NOMO-1 treated with DMSO at 0.1 percent for 48 hours (cell line): ENCODE data around the gene ZSWIM7.
A peak's percentile ranks its signal among the peaks of the same experiment; 100 is the strongest.
"Not testable (repeated sequence)": the region's sequence is repeated elsewhere in the genome, so short reads cannot be mapped to it uniquely, and the experiment has no call there.

ENCODE experiments used
- DNase-seq: peaks from one replicate; lab custom pipeline; 2025; ENCODE audit not compliant: unreplicated experiment; lab: John Stamatoyannopoulos, UW

ZSWIM7 gene

DNA sequence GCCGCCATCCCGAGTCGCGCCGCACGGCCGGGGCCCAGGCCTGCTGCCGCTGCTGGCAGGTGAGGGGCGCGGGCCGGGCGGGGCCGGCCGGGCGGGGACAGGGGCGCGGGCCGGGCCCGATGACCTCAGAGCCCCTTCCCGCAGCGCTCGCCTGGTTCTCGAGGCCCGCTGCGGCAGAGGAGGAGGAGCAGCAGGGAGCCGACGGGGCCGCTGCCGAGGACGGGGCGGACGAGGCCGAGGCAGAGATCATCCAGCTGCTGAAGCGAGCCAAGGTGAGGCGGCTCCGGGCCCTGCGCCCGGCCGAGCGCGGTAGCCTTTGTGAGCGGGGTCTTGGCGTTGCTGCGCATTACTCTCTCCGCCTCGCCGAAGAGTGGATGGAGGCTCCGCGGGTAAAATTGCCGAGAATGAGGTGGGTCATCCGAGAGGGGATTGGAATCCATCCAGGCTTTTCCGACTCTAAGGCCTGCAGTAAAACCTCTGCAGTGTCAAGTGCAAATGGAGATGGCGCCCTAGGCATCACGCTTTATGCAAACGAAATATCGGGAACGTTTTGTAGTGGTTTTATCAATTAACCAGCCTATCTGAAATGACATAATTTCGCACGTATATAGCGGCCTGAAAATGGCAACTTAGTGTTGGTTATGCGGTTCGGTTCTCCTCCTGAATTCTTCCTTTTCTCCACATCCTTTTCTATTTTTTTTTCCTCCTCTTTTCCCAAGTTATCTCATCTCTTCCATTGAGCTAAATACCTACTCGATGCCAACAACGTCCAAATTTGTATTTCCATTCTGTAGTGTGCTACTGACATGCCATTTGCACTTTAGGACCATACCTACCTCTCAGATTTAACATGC, 697 bp upstream of the ZSWIM7 start:
- no peak for DNase-seq

DNA sequence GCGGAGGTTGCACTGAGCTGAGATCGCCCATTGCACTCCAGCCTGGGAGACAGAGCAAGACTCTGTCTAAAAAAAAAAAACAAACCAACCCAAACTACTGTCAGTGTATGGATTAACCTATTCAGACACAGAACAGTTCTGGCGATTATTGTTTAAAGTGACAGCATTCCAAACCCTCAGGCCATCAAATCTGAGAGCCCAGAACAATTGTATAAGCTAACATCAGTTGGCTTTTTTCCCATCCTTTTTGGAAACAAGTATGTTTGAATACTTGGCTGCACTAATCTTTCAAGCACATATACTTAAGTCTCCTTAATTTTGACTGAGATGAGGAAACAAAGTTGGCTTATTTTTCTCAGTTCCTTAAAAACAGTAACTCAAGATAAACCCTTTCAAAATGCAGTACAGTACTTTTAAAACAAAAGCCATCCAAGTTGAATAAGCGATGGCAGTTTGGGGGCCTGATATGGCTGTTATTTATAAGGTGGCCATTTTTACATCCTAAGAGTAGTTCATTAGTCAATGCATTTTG, 1.4 kb downstream of the ZSWIM7 start:
- peak; percentile 79 for DNase-seq

DNA sequence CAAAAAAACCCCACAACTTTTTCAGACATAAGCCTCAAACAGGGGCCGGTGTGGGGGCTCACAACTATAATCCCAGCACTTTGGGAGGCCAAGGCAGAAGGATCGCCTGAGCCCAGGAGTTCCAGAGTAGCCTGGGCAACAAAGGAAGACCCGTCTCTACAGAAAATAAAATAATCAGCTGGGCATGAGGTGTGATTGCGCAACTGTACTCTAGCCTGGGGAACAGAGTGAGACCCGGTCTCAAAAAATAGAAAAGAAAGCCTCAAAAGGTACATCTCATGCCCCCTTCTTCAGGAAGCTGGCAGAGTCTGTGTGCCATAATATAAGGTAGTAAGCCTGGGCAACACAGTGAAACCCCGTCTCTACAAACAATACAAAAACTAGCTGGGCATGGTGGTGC, 3.2 kb downstream of the ZSWIM7 start:
- no peak for DNase-seq

DNA sequence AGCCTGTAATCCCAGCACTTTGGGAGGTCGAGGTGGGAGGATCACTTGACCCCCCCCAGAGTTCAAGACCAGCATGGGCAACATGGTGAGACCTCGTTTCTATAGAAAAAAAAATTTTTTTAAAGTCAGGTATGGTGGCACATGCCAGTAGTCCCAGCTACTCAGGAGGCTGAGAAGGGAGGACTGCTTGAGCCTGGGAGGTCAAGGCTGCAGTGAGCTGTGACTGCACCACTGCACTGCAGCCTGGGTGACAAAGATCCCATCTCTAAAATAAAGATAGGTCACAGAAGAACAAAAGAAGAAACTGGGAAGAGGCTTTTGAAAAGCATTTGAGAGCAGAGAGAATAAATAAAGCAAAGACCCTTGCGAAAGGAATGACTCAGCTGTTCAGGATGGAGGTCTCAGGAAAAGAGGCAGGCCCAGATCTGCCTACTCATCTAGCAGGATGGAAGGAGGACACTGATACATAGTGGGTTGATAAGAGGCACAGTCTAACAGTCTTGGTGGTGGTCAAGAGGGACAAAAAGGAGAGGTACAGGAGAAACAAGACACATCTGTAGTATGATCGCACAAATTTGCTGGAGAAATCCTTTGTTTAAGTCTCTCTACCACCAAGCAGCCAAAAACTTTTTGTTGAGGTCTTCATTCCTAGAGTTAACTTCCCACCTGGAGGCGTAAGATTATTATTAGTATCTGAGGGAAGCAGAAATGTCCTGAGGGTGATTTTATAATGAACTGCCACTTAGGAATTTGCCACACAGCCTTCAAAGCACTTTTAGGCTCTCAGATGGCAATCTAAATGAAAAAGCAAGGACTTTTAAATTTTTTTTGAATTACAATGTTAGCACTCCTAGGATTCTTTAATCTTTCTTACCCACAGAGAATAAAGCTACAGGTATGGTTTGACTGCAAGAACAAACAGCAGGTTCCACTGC, 17.6 kb downstream of the ZSWIM7 start:
- DNase-seq: peak; percentile 29

DNA sequence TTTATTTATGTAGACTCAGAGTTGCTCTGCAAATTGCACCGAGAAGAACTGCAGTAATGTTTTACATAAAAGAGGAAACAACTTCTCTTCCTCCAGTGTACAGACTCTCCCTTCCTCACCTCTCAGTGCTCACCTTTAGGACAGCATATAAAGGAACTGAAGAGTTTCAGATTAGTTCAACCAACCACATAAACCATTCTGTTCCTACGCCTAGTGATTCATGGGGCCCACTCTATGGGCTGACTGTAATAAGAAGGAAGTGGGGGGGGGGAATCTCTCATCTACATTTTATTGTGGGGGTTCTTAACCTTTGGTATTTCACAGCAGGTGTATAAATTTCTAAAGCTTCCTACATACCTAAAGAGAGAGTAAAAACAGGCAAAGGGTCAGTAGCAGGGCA, 18.3 kb downstream of the ZSWIM7 start:
- DNase-seq: peak; percentile 75

DNA sequence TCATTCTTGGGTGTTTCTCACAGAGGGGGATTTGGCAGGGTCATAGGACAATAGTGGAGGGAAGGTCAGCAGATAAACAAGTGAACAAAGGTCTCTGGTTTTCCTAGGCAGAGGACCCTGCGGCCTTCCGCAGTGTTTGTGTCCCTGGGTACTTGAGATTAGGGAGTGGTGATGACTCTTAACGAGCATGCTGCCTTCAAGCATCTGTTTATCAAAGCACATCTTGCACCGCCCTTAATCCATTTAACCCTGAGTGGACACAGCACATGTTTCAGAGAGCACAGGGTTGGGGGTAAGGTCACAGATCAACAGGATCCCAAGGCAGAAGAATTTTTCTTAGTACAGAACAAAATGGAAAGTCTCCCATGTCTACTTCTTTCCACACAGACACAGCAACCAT, 20.5 kb downstream of the ZSWIM7 start:
- DNase-seq: not testable (repeated sequence)

DNA sequence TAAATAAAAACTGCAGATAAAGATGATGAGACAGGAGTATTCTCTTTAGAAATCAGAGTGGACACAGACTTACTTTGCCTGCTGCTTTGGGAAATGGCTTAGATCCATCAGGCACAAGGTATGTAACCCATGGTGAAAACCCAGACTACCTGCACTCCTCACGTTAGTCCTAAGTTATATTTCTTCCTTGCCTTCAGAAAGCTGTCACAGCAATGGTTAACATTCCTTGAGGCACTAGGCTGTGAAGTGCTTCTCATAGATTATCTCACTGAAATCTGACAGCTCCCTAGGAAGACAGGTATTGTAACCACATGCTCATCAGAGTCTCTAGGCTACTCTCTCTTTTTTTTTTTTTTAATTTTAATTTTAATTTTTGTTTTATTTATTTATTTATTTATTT, 20.9 kb downstream of the ZSWIM7 start:
- no peak for DNase-seq

DNA sequence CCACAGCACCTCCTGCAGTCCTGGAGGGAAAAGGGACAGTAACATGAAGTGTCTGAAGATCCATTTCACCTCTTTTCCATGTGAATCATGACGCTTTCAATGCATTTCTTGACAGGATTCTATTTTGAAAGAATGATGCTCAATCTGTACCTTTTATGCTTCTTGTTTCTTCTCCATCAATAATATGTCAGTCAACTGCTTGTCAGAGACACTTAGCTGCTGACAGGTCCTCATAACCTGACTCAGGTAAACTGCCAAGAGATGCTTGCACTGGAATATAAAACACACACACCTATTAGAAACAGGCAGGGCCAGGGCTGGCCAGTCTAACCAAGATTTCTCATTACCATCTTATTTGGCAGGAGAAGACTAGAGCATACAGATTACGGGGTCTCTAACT, 21.6 kb downstream of the ZSWIM7 start:
- no peak for DNase-seq

DNA sequence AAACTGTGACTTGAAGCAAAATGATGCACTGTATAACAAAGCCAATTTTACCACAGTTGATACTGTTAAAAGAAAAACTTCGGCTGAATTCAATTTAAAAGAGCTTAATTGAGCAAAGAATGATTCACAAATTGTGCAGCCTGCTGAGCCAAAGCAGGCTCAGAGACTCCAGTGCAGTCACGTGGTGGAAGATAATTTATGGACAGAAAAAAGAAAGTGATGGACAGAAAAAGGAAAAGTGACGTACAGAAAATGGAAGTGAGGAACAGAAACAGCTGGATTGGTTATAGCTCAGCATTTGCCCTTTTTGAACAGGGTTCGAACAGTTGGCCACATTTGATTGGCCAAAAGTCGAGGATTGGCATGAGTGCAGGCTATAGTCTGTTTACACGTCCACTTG, 25.7 kb downstream of the ZSWIM7 start:
- DNase-seq: no peak

DNA sequence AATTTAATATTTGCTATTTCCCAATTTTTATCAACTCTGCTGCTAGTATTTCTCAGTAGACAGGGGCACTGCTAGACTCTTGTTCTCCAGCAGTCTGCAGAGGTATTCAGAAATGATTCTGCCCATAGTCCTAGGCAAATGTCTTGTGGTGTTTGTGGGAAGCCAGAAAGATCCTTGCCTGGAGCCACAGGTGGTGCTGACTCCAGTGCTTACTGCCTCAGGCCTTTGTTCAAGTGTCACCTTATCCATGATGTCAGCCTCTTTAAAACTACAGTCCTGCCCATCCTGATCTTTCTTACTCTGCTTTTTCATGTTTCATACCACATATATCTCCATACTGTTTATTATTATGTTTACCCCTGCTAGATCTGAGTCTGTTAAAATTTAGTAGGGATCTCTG, 26.5 kb downstream of the ZSWIM7 start:
- no peak for DNase-seq

DNA sequence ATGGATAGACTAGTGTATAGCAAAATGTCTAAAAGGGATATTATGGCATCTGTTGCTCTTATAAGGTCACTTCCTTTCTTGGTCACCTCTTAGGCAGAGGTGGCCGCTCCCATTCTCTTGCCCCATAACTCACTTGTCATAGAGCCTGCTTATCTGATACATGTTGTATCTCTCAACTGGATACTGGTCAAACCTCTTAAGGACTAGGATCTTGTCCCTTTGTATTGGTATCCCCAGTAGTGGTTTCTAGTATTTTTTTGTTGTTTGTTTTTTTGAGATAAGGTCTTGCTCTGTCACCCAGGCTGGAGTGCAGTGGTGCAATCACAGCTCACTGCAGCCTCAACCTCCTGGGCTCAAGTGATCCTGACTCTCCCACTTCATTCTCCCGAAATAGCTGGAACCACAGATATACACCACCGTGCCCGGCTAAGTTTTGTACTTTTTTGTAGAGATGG, 27.0 kb downstream of the ZSWIM7 start:
- peak; percentile 15 for DNase-seq

DNA sequence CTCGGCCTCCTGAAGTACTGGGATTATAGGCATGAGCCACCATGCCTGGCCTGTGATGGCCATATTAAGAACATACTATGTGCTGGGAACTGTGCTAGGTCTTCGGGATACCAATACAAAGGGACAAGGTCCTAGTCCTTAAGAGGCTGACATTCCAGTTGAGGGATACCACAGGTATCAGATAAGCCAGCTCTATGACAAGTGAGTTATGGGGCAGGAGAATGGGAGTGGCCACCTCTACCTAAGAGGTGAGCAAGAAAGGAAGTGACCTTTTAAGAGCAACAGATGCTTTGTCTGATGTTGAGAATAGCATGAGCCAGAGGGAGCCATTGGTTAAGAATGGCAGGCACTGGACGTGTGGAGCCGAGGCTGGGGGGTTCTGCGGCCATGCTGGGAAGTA, 27.6 kb downstream of the ZSWIM7 start:
- no peak for DNase-seq

DNA sequence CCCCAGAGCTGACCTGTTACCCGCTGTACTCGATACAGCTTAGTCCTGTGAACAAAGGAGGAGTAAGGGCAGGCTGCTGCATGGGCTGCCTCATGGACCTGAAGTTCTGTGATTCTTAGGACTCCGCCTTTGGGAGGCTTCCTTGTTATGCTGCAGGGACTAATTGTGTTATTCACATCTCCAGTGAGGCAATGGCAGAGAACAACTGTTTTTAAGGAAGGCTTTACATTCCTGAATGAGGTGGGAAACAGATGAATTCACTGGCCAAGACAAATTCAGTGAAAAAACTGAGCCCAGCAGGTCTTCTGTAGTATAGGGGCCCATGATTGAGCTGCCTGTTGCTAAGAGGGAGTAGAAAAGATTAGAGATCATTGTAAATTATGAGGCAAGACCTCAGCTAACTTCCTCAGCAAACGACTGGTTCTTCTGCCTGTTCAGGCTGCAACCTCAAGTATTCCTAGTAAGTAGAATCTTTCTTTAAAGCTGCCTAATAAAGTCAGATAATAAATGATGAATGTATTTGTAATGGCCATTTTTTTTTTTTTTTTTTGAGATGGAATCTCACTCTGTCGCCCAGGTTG, 28.3 kb downstream of the ZSWIM7 start:
- DNase-seq: peak; percentile 69

DNA sequence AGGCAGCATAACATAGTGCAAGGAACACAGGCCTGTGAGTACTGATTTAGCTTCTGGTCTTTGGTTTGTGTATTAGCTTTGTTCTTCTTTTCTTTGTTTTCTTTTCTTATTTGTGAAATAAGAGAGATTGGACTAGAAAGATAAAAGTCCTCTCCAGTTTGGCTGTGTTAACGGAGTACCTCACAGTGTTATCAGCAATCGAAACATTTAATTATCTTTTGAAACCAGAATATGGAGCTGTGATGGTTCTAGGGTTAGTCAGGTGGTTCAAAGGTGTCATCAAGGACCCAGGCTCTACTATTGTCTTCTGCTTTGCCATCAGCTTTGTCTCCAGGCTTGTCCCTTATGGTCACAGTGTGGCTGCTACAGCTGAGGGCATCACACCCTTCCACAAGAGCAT, 29.0 kb downstream of the ZSWIM7 start:
- DNase-seq: no peak

DNA sequence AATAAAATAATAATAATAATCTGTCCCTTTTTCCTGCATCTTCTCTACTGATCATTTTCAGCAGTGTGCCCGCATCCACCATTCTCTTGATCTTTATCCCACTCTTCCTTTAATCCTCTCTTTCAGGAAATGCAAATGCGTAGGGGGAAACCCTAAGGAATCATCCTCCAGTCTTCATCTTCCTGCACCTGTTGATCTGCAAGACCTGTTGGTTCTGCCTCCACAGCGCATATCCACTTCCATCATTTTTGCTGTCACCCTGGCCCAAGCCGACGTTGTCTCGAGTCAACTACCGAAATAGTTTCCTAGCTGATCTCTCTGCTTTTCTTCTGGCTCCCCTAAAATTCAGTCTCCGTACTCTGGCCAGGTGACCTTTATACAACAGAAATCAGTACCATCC, 30.0 kb downstream of the ZSWIM7 start:
- DNase-seq: no peak

DNA sequence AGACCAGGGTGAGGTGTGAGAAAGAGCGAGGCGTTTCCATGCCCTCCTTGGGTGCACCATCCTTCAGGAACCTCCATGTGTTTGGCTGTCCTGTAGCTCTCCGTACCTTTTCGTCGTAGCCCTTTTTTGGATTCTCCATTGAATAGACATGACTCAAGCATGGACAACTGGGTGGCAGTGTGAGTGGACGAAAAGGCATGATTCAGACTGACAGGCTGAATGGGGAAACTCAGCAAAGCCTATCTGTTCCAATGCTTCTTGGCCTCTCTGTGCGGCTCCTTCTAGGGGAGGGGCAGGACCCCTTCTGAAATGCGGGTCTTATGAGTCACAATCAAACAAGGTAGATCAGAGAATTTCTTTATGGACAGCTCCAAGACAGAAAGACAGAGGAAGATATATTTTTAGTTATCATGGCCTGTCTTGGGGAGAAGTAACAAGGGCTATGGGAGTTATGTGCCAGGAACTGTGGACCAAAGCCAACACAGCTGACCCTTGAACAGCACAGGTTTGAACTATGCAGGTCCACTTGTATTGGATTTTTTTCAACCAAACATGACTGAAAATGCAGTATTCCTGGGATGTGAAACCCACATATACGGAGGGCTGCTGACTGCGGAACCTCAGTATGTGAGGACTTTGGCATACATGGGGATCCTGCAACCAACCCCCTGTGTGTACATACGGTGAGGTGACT, 31.7 kb downstream of the ZSWIM7 start:
- DNase-seq: no peak

DNA sequence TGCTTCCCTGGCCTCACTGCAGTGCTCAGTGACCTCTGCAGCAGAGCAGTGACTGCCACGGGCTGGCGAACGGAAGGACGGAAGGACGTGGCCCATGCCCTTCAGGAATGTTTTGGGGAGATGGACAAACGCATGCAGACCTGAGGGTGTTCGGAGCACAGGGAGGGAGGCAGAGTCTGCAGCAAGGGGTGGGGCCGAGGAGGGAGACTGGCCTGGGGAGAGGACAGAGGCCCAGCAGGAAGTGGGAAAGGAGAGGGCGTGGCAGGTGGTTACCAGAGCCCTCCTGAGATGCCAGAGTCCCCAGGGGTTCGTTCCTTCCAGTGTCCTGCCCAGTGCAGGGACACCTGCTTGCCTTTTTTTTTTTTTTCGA, 32.6 kb downstream of the ZSWIM7 start:
- peak; percentile 6 for DNase-seq

DNA sequence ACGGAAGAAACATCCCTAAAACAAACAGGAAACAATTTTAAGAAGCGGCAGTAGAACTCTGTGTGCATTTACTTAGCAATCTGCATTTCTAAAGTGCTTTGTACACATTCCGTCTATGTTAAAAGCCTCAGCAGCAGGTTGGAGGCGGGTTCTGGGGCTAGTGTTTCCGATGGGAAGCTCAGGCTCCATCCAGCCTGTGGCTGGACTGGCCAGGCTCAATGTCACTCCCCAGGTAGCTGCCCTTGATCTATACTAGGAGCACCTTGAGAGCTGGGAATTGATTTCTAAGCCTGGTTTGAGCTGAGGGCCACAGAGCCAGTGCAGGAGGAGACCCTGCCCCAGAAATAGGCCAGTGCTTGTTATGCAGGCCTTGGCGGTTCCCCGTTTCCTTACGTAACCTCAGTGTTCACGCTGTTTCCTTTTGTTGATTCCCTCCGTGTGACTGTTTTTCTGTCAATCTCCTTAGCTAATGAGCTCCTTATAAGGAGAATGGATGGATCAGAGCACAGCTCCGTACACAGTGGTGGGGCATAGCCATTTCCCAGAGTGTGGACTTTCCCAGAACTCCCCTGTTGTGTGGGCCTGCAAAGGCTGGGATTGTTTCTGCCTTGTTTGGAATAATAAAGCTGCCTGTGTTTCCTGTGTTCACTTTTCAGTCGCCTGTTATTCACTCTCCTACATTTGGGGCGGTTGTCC, 33.2 kb downstream of the ZSWIM7 start:
- peak; percentile 54 for DNase-seq

DNA sequence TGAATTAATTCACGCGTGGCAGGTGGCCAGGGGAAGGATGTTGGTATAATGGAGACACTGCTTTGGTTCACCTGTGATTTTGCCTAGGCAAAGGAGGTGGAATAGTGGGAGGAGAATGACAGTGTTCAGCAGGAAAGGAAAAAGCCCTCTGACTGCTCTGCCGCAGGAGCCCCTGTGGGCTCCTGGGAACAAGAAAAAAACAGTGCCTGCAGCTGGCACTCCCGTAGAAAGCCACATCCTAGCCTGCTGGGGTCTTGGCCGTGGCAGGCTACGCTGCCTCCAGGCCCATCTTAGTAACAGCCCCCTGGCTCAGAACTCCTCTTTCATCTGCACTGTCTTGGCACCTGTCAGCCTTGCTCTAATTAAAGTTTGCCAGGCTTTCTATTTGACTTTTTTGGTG, 34.0 kb downstream of the ZSWIM7 start:
- DNase-seq: no peak

DNA sequence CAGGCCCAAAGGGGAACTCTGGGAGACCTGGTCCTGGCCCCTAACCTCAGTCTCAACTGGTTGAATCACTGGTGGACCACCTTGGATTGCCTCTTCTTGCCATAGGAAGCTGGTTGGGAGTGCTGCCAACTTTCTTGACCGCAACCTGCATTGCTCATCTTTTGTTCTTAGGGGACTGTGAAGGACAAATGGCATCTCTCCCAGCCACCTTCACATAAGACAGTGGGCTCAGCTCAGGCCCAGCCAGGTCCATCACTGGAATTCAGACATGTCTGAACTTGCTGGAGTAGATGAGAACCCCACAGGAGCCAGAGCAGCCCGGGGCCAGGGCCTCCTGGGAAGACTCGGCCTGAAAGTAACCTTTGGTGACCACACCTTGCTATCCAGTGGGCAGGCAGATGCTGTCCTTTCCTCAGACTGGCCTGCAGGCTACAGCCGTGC, 35.8 kb downstream of the ZSWIM7 start:
- no peak for DNase-seq
